ENCODE measurements around the gene TOPAZ1.

Gene TOPAZ1

GRCh38 chr3:44297255-44297654, 55.6 kb downstream of the TOPAZ1 start:
- no peak for DNase-seq (ENCODE audit: low spot score)
- TF ChIP-seq CTCF (IDR thresholded peaks at IDR 0.05; ENCODE audit: extremely low read depth, missing control alignments): no peak

- DNase-seq (ENCODE audit: low spot score): no peak
- TF ChIP-seq CTCF (IDR thresholded peaks at IDR 0.05; ENCODE audit: extremely low read depth, missing control alignments): no peak
These were observed 60.1 kb downstream of the TOPAZ1 start for GRCh38 chr3:44301746-44302145.

GRCh38 chr3:44309500-44309899, 67.8 kb downstream of the TOPAZ1 start:
- TF ChIP-seq CTCF (IDR thresholded peaks at IDR 0.05; ENCODE audit: extremely low read depth, missing control alignments): no peak
- DNase-seq (ENCODE audit: low spot score): no peak

- TF ChIP-seq CTCF (IDR thresholded peaks at IDR 0.05; ENCODE audit: extremely low read depth, missing control alignments): no peak
- no peak for DNase-seq (ENCODE audit: low spot score)
These were observed 77.2 kb downstream of the TOPAZ1 start for GRCh38 chr3:44318891-44319311.

GRCh38 chr3:44321335-44321734, 79.6 kb downstream of the TOPAZ1 start:
- TF ChIP-seq CTCF (IDR thresholded peaks at IDR 0.05; ENCODE audit: extremely low read depth, missing control alignments): no peak
- no peak for DNase-seq (ENCODE audit: low spot score)

GRCh38 chr3:44323341-44323955, 81.8 kb downstream of the TOPAZ1 start:
- TF ChIP-seq CTCF (IDR thresholded peaks at IDR 0.05; ENCODE audit: extremely low read depth, missing control alignments): peak; percentile 80
- peak; percentile 23 for DNase-seq (ENCODE audit: low spot score)

- DNase-seq (ENCODE audit: low spot score): no peak
- no peak for TF ChIP-seq CTCF (IDR thresholded peaks at IDR 0.05; ENCODE audit: extremely low read depth, missing control alignments)
These were observed 82.9 kb downstream of the TOPAZ1 start for GRCh38 chr3:44324584-44324983.
